GM18505 (cell line): ENCODE results near the gene RASGRP4.

Experiments
- ATAC-seq: cut with Tn5 transposase; IDR thresholded peaks from one replicate; pipeline ENCODE4 v1.9.1; 2021; ENCODE audit not compliant: unreplicated experiment
- POLR2A ChIP-seq: IDR thresholded peaks from 4 replicates; pipeline ENCODE4 v1.6.1; 2011; ENCODE audit warnings: borderline replicate concordance; ENCODE audit not compliant: insufficient read depth, insufficient read length; ENCODE audit errors: extremely low read depth

Gene RASGRP4

DNA sequence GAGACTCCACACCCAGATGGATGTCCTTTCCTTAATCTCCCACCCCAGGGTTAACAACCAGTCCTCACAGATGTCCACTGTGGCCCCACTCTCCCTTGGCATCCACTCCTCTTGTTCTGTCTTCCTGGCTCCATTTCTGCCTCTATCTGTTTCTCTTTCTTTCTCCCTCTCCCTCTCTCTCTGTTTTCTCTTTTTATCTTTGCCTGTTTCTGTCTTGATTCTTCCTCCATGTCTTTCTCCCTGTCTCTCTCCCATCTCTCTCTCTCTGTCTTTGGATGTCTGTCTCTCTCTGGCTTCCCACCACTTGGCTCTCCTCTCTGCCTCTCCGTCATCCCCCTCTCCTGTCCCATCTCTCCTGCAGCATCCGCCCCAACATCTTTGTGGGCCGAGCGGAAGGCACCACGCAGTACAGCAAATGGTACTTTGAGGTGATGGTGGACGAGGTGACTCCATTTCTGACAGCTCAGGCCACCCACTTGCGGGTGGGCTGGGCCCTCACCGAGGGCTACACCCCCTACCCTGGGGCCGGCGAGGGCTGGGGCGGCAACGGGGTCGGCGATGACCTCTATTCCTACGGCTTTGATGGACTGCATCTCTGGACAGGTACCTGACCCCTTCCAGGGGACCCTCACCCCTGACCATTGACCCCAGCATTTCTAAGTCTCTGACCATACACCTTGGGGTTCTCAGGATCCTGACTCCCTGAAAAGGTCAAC, 31.8 kb upstream of the RASGRP4 start:
- no peak for TF ChIP-seq POLR2A
- no peak for ATAC-seq

DNA sequence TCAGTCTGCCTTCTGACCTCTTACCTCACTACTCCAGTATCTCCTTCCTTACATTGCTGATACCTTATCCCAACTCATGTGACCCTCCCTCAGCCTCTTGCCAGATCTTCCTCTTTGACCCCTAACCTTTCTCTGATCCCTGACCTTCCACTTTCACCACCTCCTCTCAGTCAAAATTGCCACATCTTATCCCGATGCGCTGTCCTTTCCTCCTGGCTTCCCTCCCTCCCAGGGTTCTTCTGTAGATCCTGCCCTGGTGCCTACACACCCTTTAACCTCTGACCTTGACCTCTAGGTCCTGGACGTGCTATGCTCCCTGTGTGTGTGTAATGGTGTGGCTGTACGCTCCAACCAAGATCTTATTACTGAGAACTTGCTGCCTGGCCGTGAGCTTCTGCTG, 31.2 kb upstream of the RASGRP4 start:
- no peak for ATAC-seq
- TF ChIP-seq POLR2A, result no peak

DNA sequence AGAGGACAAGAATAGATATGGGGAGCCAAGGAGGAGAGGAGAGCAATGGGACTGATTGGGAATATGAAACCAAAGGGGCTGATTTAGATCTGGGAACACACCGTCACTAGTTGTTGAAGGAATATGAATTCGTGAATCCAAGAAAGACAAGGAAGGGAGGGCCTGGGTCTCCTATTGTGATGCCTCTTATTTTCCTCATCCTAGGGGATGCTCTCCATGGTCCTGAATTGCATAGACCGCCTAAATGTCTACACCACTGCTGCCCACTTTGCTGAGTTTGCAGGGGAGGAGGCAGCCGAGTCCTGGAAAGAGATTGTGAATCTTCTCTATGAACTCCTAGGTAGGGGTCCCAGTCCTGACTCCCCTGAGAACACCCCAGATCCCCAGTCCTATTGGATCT, 29.0 kb upstream of the RASGRP4 start:
- no peak for TF ChIP-seq POLR2A
- no peak for ATAC-seq

DNA sequence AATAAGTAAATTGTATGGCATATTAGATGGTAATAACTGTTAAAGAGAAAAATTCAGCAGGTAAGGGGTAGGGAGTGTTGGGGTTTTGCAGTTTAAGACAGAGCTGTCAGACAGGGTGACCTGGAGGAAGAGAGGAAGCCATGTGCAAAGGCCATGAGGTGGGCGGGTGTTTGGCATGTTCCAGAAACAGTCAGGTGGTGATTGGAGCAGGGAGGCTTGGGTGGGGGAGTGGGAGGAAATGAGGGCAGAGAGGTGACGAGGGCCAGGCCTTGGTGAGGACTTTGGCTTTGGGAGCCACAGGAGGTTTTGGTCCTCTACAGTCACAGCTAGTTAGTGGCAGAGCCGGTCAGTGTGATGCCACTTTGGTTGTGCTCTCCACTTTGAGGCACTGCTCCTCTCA, 27.6 kb upstream of the RASGRP4 start:
- no peak for ATAC-seq
- TF ChIP-seq POLR2A, result no peak

DNA sequence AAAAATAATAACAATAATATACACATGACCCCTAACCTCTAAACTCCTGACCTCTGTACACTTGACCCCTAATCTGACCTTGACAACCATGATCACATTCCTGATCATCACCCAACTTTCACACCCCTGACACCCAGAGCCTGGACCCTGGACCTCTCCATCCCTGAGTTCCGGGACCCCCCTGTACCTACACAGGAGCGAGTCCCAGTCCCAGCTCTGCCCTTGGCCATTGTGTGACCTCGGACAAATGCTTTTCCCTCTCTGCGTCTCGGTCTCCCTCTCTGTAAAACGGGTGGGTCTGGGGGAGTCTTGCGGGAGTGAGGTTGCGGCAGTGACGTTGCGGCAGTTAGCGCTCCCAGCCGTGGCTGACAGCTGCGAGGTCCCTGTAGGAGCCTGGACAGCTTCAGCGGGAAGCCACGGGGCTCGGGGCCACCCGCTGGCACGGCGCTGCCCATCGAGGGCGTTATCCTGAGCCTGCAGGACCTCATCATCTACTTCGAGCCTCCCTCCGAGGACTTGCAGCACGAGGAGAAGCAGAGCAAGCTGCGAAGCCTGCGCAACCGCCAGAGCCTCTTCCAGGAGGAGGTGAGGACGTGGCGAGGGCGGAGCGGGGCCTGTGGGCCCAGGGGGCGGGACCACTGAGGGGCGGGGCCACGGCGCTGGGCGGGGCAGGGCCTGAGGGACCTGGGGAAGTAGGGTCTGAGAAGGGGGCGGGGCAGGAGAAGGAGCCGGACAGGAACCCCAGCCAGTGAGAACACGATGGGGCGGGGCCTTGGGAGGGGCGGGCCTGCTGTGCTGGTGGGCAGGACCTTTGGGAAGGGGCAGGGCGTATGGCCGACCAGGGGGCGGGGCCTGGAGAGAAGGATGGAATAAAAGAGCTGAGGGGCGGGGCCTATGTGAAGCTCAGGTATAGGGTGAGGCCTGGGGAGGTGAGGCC, 26.7 kb upstream of the RASGRP4 start:
- ATAC-seq, result no peak
- no peak for TF ChIP-seq POLR2A

DNA sequence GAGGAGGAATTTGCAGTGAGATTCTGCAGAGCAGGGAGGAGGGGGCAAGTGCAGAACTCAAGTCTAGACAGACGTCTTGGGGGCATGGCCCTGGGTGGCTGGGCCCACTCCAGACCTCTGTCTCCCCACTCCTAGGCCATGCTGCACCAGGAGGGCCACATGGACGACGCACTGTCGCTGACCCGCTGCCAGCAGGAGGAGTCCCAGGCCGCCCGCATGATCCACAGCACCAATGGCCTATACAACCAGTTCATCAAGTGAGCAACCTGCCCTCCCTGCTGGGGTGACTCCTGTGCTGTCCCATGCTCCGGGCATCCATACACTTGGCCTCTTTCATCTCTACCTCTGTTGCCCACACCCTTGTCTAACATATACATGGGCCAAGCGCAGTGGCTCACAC, 25.6 kb upstream of the RASGRP4 start:
- no peak for ATAC-seq
- TF ChIP-seq POLR2A, result no peak

DNA sequence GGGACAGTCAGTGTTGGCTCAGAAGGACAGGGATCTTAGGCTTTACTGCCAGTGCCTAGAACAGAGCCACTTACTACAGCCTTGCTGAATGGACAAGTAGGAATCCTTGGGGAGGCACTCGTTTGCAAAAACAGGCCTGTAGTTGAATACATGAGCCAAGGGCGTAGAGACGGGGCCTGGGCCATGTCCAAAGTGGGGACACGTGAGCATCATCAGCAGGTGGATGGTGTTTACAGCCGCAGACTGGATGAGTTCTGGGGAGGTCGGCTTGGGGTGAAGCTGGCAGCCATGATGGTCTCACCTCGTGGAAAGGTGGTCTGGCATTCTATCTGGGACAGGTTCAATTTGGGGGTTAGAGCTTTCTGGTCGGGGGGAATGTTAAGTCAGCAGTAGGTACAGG, 25.0 kb upstream of the RASGRP4 start:
- no peak for TF ChIP-seq POLR2A
- no peak for ATAC-seq

DNA sequence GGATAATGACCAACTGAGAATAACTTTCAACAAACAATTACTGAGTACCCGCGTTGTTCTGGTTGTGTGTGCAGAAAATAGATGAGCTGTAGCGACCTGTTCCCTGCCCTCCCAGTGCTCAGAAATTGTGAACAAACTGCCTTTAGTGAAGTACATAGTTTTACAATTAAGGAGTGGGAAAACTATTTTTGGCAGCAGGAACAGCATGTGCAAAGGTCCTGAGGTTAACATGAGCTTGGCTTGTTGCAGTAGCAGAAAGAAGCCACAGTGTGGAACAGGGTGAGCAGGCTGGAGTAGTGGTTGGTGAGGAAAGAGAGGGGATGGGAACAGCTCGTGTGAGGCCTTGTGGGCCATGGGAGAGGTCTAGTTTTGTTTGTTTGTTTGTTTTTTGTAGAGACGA, 23.5 kb upstream of the RASGRP4 start:
- ATAC-seq, result no peak
- no peak for TF ChIP-seq POLR2A

DNA sequence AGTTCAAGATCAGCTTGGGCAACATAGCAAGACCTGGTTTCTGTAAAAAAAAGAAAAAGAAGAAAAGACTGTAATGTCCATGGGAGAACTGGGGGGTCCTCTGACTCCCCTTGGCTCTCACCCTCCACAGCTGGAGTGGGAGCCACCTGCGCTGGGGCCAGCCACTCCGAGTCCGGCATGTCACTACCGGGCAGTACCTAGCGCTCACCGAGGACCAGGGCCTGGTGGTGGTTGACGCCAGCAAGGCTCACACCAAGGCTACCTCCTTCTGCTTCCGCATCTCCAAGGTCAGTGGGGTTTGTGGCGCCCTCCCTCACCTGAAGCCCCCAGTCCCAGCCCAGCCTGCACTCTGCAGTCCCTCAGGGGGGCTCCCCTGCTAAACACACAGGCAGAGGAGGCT, 22.2 kb upstream of the RASGRP4 start:
- no peak for TF ChIP-seq POLR2A
- ATAC-seq, result no peak

DNA sequence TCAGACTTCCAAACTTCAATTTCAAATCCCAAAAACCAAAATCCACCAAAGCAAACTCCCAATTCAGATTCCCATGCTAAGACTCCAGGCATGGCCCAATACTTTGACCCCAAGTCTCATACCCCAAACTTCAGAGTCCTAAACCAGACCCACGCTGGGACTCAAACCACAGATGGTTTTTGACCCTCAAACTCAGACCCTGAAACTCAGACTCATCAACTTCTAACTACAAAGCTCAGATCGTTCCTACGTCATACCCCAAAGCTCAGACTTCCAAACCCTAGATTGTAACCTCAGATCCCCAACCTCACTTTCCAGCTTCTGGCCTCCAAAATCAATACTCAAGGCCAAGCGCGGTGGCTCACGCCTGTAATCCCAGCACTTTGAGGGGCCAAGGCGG, 19.3 kb upstream of the RASGRP4 start:
- TF ChIP-seq POLR2A, result no peak
- no peak for ATAC-seq

DNA sequence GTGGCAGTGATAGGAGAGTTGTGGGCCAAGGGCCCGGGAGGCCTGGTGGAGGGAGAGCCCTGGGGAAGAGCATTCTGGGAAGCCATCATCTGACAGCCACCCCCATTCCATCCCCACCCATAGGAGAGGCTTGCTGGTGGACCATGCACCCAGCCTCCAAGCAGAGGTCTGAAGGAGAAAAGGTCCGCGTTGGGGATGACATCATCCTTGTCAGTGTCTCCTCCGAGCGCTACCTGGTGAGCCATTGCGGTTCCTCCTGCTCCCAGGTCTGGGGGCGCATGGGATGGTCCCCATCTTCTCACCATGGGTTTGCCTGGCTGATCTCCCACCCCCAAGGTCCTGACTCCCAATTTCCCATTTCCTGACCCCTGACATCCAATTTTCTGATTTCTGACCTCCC, 18.0 kb upstream of the RASGRP4 start:
- ATAC-seq, result no peak
- TF ChIP-seq POLR2A, result no peak

DNA sequence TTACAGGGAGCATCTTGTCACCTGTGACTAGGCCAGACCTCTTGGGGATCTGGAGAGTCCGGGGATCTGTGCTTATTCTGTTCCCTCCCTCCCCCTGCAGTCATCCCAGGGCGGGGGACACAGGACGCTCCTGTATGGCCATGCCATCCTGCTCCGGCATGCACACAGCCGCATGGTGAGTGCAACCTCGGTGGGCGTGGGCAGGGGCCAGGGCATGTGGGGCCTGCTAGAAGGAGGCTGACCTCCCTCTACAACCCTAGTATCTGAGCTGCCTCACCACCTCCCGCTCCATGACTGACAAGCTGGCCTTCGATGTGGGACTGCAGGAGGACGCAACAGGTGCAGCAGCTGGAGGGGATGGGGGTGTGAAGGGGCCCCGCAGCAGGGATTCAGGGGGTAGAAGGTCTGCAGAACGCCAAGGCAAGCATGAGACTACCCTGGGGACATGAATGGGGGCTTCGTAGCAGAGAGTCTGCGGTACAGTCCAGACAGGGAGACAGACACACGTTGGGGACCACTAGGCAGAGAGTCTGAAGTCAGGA, 17.5 kb upstream of the RASGRP4 start:
- no peak for ATAC-seq
- no peak for TF ChIP-seq POLR2A

DNA sequence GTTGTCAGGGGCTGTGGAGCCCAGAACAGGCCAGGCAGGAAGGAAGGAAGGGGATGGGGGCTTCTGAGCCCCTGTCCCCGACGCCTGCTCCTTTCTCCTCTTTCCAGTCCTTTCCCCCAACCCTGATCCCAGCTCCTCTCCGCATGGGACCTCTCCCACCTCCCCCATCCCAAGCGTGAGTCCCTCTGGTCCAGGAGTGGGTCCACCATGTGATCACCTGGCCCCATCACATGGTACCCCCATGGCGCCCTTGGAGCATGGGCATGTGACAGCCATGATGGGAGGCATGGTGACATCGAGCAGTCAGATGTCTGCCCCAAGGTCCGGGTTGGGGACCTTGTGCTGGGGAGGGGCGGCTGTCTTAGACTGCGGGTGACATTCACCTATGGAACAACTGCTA, 16.7 kb upstream of the RASGRP4 start:
- ATAC-seq, result no peak
- TF ChIP-seq POLR2A, result no peak

DNA sequence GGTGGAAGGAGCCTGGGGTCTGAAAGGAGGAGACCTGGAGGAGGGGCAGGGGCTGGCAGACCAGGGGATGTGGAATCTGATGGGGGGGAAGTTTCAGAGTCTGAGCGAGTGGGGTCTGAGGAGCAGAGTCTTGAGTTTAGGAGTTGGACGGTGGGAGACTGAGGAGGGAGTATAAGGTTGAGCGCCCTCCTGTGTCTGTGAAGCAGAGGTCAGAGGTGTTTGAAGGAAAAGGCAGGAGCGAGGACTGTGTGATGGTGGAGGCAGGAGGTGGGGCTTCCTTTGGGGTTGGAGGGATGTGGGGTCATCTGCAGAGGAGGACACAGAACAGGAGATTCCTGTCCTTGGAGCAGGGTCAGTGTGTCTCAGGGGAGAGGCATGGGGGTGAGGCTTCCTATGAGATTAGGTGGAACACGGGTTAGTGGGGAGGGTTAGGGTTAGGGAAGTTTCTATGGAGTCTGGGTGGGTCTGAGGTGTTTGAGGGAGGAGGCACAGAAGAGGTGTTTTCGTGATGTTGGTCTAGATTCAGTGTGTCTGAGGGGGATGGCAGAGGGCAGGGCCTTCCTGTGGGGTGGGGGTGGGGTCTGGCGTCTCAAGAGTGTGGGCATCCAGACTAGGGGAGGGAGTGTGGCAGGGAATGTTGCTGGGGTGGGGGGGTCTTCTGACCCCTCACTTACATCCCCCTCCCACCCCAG, 15.8 kb upstream of the RASGRP4 start:
- no peak for TF ChIP-seq POLR2A
- no peak for ATAC-seq

DNA sequence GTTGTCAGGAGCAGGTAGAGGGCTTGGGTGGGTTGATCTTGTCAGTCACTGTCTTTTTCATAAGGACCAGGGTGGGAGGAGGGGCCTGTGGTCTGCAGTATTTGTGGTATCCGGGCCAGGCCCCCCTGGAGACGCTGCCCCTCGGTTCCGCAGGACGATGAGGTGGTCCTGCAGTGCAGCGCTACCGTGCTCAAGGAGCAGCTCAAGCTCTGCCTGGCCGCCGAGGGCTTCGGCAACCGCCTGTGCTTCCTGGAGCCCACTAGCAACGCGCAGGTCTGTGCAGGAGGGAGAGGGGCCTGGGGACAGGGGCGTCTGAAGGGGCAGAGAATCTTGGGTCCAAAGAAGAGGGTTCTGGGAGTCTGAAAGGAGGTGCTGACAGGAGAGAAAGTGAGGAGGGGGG, 14.6 kb upstream of the RASGRP4 start:
- ATAC-seq, result no peak
- TF ChIP-seq POLR2A, result no peak
